ENCODE data around the gene TEPSIN.

TEPSIN gene

DNA sequence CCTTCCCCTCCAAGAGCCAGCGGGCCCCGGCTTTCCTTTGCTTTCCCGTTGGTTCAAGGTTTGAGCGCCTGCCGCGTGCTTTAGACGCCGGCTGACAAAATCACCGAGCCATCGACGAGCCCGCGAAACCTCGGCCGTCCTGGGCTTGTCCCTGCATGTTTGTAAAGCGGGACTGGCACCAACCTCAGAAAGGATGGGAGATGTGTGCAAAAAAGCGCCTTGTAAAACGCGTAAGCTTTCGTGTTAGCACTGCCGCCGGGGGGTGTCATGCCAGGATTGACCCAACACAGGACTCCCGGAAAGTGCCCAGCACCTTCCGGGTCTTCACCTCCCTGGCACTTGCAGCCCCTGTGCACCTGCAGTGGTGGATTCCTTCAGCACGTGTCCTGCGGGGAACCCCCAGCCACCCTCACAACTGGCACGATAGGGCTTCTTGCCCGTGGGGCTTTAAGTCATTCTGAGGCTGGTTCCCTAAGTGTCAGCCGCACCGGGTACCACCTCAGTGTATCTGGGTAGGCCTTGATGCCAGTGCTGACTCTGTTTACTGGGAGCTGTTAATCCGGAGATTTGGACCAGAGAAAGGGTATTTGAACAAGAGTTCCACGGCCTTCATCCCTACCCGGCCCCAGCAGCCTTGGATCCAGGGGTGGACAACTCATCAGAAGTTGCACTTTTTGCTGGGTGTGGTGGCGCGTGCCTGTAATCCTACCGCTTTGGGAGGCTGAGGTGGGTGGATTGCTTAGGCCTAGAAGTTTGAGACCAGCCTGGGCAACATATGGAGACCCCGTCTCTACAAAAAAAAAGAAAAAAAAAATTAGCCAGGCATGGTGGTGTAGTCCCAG, 1.1 kb upstream of the TEPSIN start:
- TF ChIP-seq NFIC (IDR thresholded peaks at IDR 0.05), result no peak
- TF ChIP-seq, protein P1, sequence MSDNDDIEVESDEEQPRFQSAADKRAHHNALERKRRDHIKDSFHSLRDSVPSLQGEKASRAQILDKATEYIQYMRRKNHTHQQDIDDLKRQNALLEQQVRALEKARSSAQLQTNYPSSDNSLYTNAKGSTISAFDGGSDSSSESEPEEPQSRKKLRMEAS (IDR thresholded peaks at IDR 0.05), result peak; percentile 37; the same call in 1 of the 2 replicates
- peak; percentile 49; the same call in 1 of the 2 replicates for TF ChIP-seq ZBTB7A (IDR thresholded peaks at IDR 0.05; ENCODE audit: low read depth)

DNA sequence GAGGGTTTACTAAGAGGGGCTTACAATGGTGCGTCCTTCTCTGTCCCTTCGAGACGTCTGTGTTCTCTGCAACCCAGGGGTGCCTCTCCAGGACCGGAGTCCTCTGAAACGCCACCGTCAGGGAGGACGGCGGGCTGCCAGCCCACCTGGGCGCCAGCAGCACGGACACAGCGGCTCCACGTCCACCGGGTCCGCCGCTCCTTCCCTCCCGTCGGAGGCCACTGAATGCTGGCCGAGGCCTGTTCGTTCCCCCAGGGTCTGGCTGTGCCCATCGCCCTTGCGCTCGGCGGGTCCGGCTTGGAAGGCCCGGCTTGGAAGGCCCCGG, 403 bp downstream of the TEPSIN start:
- TF ChIP-seq, protein P1 (IDR thresholded peaks at IDR 0.05), result no peak
- TF ChIP-seq, protein P2, sequence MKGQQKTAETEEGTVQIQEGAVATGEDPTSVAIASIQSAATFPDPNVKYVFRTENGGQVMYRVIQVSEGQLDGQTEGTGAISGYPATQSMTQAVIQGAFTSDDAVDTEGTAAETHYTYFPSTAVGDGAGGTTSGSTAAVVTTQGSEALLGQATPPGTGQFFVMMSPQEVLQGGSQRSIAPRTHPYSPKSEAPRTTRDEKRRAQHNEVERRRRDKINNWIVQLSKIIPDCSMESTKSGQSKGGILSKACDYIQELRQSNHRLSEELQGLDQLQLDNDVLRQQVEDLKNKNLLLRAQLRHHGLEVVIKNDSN (IDR thresholded peaks at IDR 0.05), result no peak
- no peak for TF ChIP-seq ZBTB7A (IDR thresholded peaks at IDR 0.05; ENCODE audit: low read depth)
- no peak for TF ChIP-seq CREB1 (IDR thresholded peaks at IDR 0.05; ENCODE audit: low read depth)
- no peak for TF ChIP-seq YY1 (IDR thresholded peaks at IDR 0.05; ENCODE audit: low read depth)
- no peak for TF ChIP-seq EGR1 (IDR thresholded peaks at IDR 0.05)
- TF ChIP-seq TEAD4 (IDR thresholded peaks at IDR 0.05), result no peak
- TF ChIP-seq EP300 (IDR thresholded peaks at IDR 0.05; ENCODE audit: borderline replicate concordance), result no peak
- no peak for TF ChIP-seq FOXM1 (IDR thresholded peaks at IDR 0.05; ENCODE audit: borderline replicate concordance, low read depth)

DNA sequence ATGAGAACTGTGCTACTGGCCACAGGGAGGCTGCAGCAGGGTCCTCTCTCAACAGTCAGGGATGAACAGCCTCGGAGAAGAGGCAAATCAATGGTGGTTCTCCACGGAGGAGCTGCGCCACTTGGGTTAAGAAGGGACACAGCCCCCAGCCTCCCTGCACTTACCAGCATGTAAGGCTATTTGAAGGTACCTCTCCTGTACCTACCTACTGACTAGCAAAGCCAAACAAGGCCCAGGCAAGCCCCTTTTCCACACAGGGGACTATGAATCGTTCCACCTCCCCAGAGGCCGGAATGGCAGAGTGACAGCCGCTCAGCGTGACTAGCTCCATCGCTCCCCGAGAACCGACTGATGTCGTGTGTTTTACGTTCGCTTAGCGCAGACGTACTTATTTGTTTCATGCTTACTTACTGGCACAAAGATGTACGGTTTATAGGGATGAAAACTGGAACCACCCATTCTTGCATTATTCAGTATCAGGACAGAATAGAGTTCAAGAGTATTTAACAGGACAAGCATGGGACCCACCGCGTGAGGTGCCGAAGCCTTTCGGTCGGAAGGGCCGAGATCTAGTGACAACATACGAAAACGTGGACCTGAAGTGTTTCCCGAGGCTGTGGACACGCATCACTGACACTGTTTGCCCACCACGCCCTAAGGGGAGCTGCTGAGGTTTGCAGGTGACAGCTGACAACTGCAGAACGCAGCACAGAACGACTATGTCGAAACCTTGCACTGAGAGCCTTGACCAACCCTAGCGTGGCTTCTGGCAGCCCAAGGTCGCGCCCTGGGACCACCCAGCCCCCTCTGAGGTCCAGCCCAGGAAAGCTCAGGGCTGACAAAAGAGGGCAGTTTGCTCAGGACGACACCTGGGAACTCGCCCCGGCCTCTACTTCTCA, 1.0 kb downstream of the TEPSIN start:
- no peak for TF ChIP-seq TAF1 (IDR thresholded peaks at IDR 0.05; ENCODE audit: low read depth)
- no peak for TF ChIP-seq CREB1 (IDR thresholded peaks at IDR 0.05; ENCODE audit: low read depth)
- no peak for TF ChIP-seq ZBTB7A (IDR thresholded peaks at IDR 0.05; ENCODE audit: low read depth)
- TF ChIP-seq, protein P1 (IDR thresholded peaks at IDR 0.05), result no peak
- TF ChIP-seq CEBPB (IDR thresholded peaks at IDR 0.05), result no peak
- TF ChIP-seq, protein P3, sequence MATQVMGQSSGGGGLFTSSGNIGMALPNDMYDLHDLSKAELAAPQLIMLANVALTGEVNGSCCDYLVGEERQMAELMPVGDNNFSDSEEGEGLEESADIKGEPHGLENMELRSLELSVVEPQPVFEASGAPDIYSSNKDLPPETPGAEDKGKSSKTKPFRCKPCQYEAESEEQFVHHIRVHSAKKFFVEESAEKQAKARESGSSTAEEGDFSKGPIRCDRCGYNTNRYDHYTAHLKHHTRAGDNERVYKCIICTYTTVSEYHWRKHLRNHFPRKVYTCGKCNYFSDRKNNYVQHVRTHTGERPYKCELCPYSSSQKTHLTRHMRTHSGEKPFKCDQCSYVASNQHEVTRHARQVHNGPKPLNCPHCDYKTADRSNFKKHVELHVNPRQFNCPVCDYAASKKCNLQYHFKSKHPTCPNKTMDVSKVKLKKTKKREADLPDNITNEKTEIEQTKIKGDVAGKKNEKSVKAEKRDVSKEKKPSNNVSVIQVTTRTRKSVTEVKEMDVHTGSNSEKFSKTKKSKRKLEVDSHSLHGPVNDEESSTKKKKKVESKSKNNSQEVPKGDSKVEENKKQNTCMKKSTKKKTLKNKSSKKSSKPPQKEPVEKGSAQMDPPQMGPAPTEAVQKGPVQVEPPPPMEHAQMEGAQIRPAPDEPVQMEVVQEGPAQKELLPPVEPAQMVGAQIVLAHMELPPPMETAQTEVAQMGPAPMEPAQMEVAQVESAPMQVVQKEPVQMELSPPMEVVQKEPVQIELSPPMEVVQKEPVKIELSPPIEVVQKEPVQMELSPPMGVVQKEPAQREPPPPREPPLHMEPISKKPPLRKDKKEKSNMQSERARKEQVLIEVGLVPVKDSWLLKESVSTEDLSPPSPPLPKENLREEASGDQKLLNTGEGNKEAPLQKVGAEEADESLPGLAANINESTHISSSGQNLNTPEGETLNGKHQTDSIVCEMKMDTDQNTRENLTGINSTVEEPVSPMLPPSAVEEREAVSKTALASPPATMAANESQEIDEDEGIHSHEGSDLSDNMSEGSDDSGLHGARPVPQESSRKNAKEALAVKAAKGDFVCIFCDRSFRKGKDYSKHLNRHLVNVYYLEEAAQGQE (IDR thresholded peaks at IDR 0.05; ENCODE audit: low read depth), result no peak
- no peak for TF ChIP-seq YY1 (IDR thresholded peaks at IDR 0.05; ENCODE audit: low read depth)
- no peak for TF ChIP-seq FOXM1 (IDR thresholded peaks at IDR 0.05; ENCODE audit: borderline replicate concordance, low read depth)
- no peak for TF ChIP-seq RAD21 (IDR thresholded peaks at IDR 0.05; ENCODE audit: low read depth)
- TF ChIP-seq EP300 (IDR thresholded peaks at IDR 0.05; ENCODE audit: borderline replicate concordance), result no peak
- TF ChIP-seq TCF12 (IDR thresholded peaks at IDR 0.05; ENCODE audit: low read depth), result no peak
- TF ChIP-seq, protein P2 (IDR thresholded peaks at IDR 0.05), result no peak
- TF ChIP-seq EGR1 (IDR thresholded peaks at IDR 0.05), result no peak
- TF ChIP-seq TEAD4 (IDR thresholded peaks at IDR 0.05), result no peak
- no peak for TF ChIP-seq NFIC (IDR thresholded peaks at IDR 0.05)

DNA sequence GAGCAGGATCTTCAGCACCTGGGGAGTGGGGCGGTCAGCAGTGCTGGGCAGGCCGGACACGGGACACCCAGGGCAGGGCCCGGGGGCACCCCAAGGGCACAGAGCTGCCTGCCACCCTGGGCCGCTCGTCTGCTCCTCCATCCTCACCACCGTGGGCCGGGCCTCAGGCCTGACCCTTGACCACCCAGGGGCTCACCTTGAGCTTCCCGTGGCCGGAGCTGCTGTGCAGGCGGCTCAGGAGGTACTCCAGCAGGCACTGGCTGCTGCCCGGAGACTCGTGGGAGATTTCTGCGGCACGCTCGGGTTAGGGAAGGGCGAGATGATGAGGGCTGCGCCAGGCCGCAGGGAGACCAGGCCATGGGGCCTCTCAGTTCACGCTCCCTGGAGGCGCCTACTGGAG, 2.1 kb downstream of the TEPSIN start:
- TF ChIP-seq, protein P1 (IDR thresholded peaks at IDR 0.05), result no peak
- TF ChIP-seq TEAD4 (IDR thresholded peaks at IDR 0.05), result no peak

DNA sequence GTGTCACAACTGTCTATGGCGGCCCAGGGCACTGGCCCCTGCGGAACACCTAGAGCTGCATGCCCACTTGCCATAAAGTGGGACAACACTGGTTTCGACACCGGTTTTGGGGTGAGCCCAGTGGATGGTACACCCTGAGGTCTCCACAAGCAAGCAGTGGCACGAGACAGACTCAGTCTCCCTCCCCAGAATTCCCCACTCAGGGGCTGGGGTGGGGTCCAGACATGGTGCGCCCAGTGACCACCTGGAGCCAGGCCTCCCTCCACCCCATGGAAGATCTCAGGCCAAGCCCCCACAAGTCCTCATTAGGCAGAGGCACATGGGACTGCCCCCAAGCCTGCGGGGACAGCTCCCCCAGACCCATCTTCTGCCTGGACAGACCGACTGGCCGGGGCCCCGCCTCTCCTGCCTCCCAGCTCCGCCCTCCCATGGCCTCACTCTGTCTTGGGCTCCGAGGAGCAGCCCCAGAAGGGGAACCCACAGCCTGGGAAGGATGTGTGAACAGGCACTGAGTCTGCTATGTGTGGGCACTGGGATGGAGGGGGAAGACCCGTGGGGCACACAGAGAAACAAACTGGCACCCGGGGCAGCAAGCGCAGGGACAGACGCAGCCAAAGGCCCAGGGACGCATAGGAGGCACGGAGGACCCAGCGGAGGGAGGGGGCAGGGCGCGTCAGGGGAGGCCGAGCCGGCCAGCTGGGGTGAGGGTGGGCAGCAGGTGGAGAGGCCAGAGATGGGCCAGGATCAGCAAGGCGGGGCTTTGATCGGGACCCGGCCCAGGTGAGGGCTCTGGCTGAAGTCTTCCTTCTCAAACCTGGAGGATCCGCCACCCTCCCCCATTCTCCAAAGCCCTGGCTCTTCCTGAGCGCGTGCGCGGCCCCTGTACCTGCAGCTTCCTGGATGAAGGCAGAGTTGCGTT, 2.8 kb downstream of the TEPSIN start:
- no peak for TF ChIP-seq TEAD4 (IDR thresholded peaks at IDR 0.05)
- TF ChIP-seq, protein P1 (IDR thresholded peaks at IDR 0.05), result no peak
- no peak for TF ChIP-seq TAF1 (IDR thresholded peaks at IDR 0.05; ENCODE audit: low read depth)
- TF ChIP-seq, protein P3 (IDR thresholded peaks at IDR 0.05; ENCODE audit: low read depth), result no peak
- no peak for TF ChIP-seq CEBPB (IDR thresholded peaks at IDR 0.05)
- TF ChIP-seq YY1 (IDR thresholded peaks at IDR 0.05; ENCODE audit: low read depth), result no peak
- TF ChIP-seq, protein P2 (IDR thresholded peaks at IDR 0.05), result no peak
- TF ChIP-seq RAD21 (IDR thresholded peaks at IDR 0.05; ENCODE audit: low read depth), result no peak
- no peak for TF ChIP-seq TCF12 (IDR thresholded peaks at IDR 0.05; ENCODE audit: low read depth)
- TF ChIP-seq ZBTB7A (IDR thresholded peaks at IDR 0.05; ENCODE audit: low read depth), result no peak
- TF ChIP-seq FOXM1 (IDR thresholded peaks at IDR 0.05; ENCODE audit: borderline replicate concordance, low read depth), result no peak
- TF ChIP-seq EGR1 (IDR thresholded peaks at IDR 0.05), result no peak
- TF ChIP-seq NFIC (IDR thresholded peaks at IDR 0.05), result no peak

Data from Ishikawa (cell line).